Measurements from ENCODE around the gene HHIPL1.

The HHIPL1 gene

DNA sequence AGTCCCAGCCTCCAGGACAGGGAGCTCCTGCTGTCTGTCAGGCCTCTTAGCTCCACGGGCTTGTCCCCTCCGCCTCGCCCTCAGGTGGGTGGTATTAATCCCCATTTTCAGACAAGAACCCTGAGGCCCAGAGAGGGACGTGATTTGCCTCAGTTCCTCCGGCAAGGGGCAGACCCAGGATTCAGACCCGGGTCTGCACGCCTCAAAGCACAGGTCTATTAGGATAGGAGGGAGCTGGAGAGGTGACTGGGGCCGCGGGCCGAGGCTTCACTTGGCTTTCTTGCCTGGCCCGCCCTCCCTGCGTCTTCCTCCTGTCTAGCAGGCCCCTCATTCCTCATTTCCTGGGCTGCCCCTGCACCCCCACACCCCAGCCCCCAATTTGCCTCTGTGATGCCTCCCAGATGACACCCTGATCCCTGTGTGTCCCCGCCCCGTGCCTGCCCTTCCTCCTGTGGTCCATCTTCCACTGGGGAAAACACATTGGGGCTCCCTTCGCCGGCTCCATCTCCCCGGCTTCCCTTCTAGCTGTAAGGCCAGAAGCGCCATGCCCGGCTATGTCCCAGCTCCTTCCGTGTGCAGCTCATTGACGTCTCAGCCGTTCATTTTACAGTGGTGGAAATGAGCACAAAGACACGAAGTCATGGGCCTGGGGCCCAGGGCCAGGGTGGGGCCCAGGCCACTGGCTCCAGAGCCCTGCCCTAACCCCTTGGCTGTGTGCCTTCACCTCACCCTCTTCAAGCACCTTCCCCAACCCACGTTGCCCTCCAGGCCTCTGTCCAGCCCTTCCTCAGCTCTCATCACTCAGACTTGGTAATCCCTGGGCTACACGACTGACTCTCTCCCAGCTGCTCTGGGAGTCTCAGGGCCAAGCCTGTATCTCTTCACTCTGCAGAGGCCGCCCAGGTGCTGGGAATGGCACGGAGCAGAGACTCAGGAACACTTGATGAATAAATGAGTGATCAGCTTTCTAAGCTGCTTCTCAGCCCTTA is 23.7 kb downstream of the HHIPL1 start:
- DNase-seq (ENCODE audit: low read depth in 1 of 2, low spot score in 1 of 2): no peak
- Histone ChIP-seq H3K4me3 (replicated peaks; ENCODE audit: insufficient read depth, low read length) (no peak overlapping the region), H3K27me3 (ENCODE audit: insufficient read depth, poor library complexity, severe bottlenecking) (no peaks in the 10 kb centered on the region), H3K27ac (replicated peaks) (no peak overlapping the region)
- TF ChIP-seq POLR2AphosphoS5 (IDR thresholded peaks at IDR 0.05; ENCODE audit: low read depth) (no peak), GABPA (IDR thresholded peaks at IDR 0.05; ENCODE audit: low read depth) (no peak), SPI1 (IDR thresholded peaks at IDR 0.05; ENCODE audit: borderline replicate concordance, low read depth) (no peak), REST (IDR thresholded peaks at IDR 0.05; ENCODE audit: insufficient replicate concordance, low read depth) (no peak)
- TF ChIP-seq, protein P1, sequence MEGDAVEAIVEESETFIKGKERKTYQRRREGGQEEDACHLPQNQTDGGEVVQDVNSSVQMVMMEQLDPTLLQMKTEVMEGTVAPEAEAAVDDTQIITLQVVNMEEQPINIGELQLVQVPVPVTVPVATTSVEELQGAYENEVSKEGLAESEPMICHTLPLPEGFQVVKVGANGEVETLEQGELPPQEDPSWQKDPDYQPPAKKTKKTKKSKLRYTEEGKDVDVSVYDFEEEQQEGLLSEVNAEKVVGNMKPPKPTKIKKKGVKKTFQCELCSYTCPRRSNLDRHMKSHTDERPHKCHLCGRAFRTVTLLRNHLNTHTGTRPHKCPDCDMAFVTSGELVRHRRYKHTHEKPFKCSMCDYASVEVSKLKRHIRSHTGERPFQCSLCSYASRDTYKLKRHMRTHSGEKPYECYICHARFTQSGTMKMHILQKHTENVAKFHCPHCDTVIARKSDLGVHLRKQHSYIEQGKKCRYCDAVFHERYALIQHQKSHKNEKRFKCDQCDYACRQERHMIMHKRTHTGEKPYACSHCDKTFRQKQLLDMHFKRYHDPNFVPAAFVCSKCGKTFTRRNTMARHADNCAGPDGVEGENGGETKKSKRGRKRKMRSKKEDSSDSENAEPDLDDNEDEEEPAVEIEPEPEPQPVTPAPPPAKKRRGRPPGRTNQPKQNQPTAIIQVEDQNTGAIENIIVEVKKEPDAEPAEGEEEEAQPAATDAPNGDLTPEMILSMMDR (IDR thresholded peaks at IDR 0.05; ENCODE audit: insufficient read depth, low read length): no peak

- Histone ChIP-seq H3K27me3 (ENCODE audit: insufficient read depth, poor library complexity, severe bottlenecking) (no peaks in the 10 kb centered on the region), H3K27ac (replicated peaks) (no peak overlapping the region), H3K4me3 (replicated peaks; ENCODE audit: insufficient read depth, low read length) (no peak overlapping the region)
- DNase-seq (ENCODE audit: low read depth in 1 of 2, low spot score in 1 of 2): no peak
- TF ChIP-seq SPI1 (IDR thresholded peaks at IDR 0.05; ENCODE audit: borderline replicate concordance, low read depth) (no peak), GABPA (IDR thresholded peaks at IDR 0.05; ENCODE audit: low read depth) (no peak), REST (IDR thresholded peaks at IDR 0.05; ENCODE audit: insufficient replicate concordance, low read depth) (no peak), POLR2AphosphoS5 (IDR thresholded peaks at IDR 0.05; ENCODE audit: low read depth) (no peak)
- TF ChIP-seq, protein P1 (IDR thresholded peaks at IDR 0.05; ENCODE audit: insufficient read depth, low read length): no peak
Measured at GRCh38 chr14:99670361-99671234, 25.7 kb downstream of the HHIPL1 start.

- TF ChIP-seq GABPA (IDR thresholded peaks at IDR 0.05; ENCODE audit: low read depth): no peak
- no peak for TF ChIP-seq SPI1 (IDR thresholded peaks at IDR 0.05; ENCODE audit: borderline replicate concordance, low read depth)
- TF ChIP-seq, protein P1 (IDR thresholded peaks at IDR 0.05; ENCODE audit: insufficient read depth, low read length): no peak
- TF ChIP-seq REST (IDR thresholded peaks at IDR 0.05; ENCODE audit: insufficient replicate concordance, low read depth): no peak
- no peak for TF ChIP-seq POLR2AphosphoS5 (IDR thresholded peaks at IDR 0.05; ENCODE audit: low read depth)
- Histone ChIP-seq H3K27ac (replicated peaks) (no peak overlapping the region), H3K27me3 (ENCODE audit: insufficient read depth, poor library complexity, severe bottlenecking) (no peaks in the 10 kb centered on the region), H3K4me3 (replicated peaks; ENCODE audit: insufficient read depth, low read length) (no peak overlapping the region)
- DNase-seq (ENCODE audit: low read depth in 1 of 2, low spot score in 1 of 2): no peak
Measured at GRCh38 chr14:99671235-99672224, 26.6 kb downstream of the HHIPL1 start.
